NCI-H1436 treated with DMSO at 0.1 percent for 48 hours (cell line): ENCODE measurements around the gene PLCH2.

Source experiments
- DNase-seq: peaks from one replicate; lab custom pipeline; 2025; lab: John Stamatoyannopoulos, UW

The PLCH2 gene

GRCh38 chr1:2460203-2460602, 15.9 kb upstream of the PLCH2 start:
- no peak for DNase-seq

GRCh38 chr1:2460996-2461751, 14.9 kb upstream of the PLCH2 start:
- no peak for DNase-seq

GRCh38 chr1:2462819-2463218, 13.3 kb upstream of the PLCH2 start:
- DNase-seq = no peak

GRCh38 chr1:2463396-2463795, 12.7 kb upstream of the PLCH2 start:
- DNase-seq = no peak

GRCh38 chr1:2465371-2466269, 10.5 kb upstream of the PLCH2 start:
- DNase-seq = no peak

- DNase-seq = no peak
These were observed 9.8 kb upstream of the PLCH2 start for GRCh38 chr1:2466270-2466665.

GRCh38 chr1:2466958-2467554, 9.0 kb upstream of the PLCH2 start:
- no peak for DNase-seq

GRCh38 chr1:2468041-2468472, 8.0 kb upstream of the PLCH2 start:
- no peak for DNase-seq

GRCh38 chr1:2468540-2468939, 7.5 kb upstream of the PLCH2 start:
- DNase-seq = no peak

- no peak for DNase-seq
These were observed 6.8 kb upstream of the PLCH2 start for GRCh38 chr1:2469103-2469940.

GRCh38 chr1:2470290-2471158, 5.6 kb upstream of the PLCH2 start:
- no peak for DNase-seq

- no peak for DNase-seq
These were observed 5.0 kb upstream of the PLCH2 start for GRCh38 chr1:2471159-2471471.

GRCh38 chr1:2471587-2472001, 4.5 kb upstream of the PLCH2 start:
- DNase-seq = no peak

GRCh38 chr1:2472109-2472508, 4.0 kb upstream of the PLCH2 start:
- DNase-seq = no peak

GRCh38 chr1:2472561-2473177, 3.4 kb upstream of the PLCH2 start:
- no peak for DNase-seq

- no peak for DNase-seq
These were observed 2.9 kb upstream of the PLCH2 start for GRCh38 chr1:2473198-2473597.

- DNase-seq = no peak
These were observed 1.8 kb upstream of the PLCH2 start for GRCh38 chr1:2474104-2474844.

- DNase-seq = no peak
These were observed 1.1 kb upstream of the PLCH2 start for GRCh38 chr1:2474933-2475371.

- DNase-seq = no peak
These were observed 518 bp upstream of the PLCH2 start for GRCh38 chr1:2475571-2475970.

GRCh38 chr1:2477309-2477708, 1.2 kb downstream of the PLCH2 start:
- no peak for DNase-seq
